Jurkat, Clone E6-1 (cell line): ENCODE results near the gene ZNF583. TPM values are rescaled to one million over a fixed set of nuclear protein-coding genes. Genes with fewer than 3 reads are reported as not detected.

Experiments used
- DNase-seq: peaks from one replicate; pipeline ENCODE4 v3.0.0-alpha.2; 2011; ENCODE audit warnings: low read depth, low spot score
- H3K4me3 ChIP-seq: 2 replicates; pipeline ENCODE4 v1.5.1; 2011; ENCODE audit warnings: mild to moderate bottlenecking, low read length, control low read depth, moderate library complexity
- polyA plus RNA-seq: library from polyadenylated mRNA; unstranded; fragments of >200 nt; gene quantifications from one replicate; pipeline ENCODE4 v1.2.1, GENCODE V29; 2012; ENCODE audit warnings: missing spikeins; ENCODE audit not compliant: insufficient read length, insufficient read depth

The ZNF583 gene
- 6.2 TPM for polyA plus RNA-seq

DNA sequence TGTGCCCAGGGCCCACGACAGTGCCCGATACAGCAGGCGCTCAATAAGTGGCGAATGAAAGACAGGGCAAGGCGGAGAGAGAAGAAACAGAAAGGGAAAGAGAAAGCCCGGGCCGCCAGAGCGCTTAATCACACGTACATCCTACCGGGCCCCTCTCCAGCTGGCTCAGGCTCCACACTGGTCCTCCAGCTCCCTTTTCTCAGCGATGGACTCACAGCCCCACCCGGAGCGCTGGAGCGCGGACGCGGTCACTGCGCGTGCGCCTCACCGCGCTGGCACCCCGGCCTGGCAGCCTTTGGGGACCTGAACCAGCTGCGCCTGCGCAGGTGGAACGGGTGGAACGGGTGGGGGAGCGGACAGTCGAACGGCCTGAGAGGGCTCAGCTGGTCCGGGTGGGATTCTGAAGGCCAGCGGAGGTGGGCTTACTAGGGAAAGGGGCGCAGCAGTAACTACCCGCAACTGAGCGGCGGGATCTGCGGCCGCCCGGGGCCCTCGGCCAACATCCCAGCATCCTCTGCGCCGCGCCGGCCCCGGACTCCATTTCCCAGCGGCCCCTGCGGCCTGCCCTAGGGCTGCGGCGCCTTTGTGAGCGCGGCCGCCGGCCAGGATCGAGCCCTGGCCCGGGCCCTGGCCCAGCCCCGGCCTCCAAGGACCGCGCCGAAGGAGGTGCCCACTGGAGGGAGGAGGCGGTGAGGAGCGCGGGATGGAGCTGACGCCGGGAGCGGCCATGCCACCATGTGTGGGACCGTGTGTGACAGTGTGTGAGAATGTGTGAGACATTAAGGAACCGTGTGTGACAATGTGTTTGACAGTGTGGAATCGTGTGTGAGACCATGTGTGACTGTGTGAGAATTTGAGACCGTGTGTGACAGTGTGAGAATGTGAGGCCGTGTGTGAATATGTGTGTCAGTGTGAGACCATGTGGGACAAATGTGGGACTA lies at the start of gene ZNF583:
Gene ZNF583, plus strand, starts transcription at position 569 of the 941 bp plus-strand sequence. CDS start 2,783 bp downstream, outside the sequence.
- peak within 1 kb of the TSS; percentile 87 for H3K4me3 ChIP-seq
- DNase-seq, result peak; percentile 77

DNA sequence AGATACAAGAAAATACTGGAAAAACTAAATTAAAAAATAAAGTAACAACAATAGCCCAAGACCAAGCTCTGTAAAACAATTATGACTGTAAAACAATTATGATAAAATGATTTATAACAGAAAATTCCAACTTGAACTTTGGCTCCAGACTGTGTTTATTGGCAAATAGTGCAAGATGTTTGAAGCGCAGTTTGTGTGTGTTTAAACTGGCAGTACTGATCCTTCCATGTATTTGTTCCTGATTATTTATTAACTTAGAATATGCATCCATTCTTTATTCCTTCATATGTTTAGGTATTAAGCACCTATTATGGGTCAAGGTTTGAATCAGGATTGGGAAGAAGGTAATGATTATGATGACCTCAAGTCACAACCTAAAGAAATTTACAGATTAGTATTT lies 48.6 kb upstream of the ZNF583 start:
- DNase-seq, result no peak
- H3K4me3 ChIP-seq, result no peak overlapping the region

DNA sequence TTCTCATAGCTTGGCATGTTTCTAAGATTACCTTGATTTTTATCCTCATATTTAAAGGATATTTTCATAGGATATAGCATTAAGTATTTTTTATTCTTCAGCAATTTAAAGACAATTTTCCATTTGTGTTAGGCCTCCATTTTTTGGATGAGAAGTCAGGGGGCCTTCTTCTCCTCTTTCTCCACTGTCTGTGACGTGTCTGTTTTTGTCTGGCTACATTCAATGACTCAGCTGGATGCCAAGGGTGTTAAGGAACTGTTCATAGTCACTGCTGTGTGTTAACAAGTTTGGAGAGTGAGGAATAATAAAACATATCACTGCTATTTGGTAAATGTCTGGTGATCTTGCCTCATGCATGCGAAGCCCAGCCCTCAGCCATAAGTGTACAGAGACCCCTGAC lies 47.2 kb upstream of the ZNF583 start:
- H3K4me3 ChIP-seq, result no peak overlapping the region
- no peak for DNase-seq

DNA sequence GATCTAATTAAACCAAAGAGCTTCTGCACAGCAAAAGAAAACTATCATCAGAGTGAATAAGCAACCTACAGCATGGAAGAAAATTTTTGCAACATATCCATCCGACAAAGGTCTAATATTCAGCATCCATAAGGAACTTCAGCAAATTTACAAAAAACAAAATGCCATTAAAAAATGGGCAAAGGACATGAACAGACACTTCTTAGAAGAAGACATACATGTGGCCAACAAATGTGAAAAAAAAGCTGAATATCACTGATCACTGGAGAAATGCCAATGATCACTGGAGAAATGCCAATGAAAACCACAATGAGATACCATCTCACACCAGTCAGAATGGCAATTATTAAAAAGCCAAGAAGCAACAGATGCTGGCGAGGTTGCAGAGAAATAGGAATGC lies 43.3 kb upstream of the ZNF583 start:
- no peak for DNase-seq
- no peak overlapping the region for H3K4me3 ChIP-seq

DNA sequence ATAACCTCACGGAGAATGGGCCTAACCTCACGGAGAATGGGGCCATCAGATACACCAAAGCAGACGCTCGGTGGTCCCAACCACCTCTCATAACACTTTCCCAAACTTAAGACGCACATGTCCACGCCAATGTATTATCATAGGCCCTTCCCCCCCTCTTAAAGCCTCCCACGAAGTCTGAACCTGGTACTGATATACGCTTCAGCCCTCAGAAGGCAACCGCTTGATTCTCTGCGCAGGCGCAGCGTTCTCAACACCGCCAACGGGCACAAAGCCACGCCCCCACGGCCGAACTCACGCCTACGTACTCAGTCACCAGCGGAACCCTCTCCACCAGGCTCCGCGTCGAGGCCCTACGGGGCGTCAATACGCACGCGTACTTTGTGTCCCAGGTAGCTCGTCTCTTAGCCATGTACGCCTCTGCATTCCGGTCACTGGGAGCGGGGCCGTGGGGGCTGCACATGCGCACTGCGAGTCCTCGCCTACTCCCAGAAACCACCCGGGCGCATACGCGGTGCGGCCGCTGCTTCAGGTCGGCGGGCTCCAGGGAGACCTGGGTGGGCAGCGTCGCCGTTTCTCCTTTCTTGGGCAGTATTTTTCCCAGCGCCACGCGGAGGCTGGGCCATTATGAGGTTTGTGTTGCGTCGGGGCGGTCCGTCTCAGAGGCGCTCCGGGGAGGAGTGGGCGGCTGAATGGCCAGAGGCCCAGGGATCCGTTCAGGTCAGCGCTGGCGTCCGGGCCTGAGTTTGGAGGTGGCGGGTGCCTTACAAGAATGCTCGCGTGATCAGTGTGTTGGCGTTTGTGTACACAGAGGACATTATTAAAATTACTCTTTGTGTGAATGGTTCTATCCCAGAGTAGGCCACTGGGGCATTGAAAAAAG lies 36.1 kb upstream of the ZNF583 start:
- H3K4me3 ChIP-seq, result no peak overlapping the region
- no peak for DNase-seq

DNA sequence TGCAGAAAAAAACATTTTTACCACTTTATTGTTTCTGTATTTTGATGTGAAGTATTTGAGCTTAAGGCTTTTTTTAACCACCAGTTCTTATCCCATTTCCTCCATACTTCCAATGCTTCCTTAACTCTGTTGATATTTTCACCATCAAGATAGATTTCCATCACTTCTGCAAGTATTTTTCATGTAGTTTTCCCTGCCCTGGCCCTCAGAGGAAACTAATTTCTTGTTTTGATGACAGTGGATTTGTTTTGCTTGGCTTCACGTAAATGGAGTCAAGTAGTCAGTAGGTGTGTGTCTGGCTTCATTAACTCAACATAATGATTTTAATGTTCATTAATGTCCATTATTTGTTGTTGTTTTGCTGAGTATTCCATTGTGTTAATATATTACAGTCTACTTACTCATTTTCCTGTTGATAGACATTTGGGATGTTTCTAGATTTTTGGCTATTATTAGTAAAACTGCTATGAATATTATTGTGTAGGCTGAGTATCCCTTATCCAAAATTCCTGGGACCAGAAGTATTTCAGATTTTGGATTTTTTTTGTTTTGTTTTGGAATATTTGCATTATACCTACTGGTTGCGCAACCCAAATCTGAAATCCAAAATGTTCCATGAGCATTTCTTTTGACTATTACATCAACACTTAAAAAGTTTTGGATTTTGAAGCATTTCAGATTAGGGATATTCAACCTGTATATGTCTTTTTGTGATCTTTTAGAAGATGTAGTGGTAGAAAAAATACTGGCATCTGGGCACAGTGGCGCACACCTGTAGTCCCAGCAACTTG lies 34.1 kb upstream of the ZNF583 start:
- H3K4me3 ChIP-seq, result no peak overlapping the region
- DNase-seq, result no peak

DNA sequence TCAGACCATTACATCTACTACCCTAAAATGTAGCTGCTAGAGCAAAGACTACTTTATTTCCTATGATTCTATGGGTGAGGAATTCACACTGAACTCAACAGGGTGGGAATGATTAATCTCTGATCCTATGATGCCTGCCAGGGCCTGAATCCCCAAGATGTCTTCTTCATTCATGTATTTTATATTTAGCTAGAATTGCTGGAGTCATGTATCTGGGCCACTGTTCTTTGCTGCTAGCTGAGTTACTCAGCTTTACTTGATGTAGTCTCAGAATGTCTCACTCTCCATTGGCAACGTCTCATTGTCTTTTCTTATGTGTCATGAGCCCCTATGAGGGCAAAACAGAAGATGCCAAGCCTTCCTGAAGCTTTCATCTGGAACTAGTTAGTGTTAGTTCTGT lies 31.9 kb upstream of the ZNF583 start:
- no peak for DNase-seq
- no peak overlapping the region for H3K4me3 ChIP-seq

DNA sequence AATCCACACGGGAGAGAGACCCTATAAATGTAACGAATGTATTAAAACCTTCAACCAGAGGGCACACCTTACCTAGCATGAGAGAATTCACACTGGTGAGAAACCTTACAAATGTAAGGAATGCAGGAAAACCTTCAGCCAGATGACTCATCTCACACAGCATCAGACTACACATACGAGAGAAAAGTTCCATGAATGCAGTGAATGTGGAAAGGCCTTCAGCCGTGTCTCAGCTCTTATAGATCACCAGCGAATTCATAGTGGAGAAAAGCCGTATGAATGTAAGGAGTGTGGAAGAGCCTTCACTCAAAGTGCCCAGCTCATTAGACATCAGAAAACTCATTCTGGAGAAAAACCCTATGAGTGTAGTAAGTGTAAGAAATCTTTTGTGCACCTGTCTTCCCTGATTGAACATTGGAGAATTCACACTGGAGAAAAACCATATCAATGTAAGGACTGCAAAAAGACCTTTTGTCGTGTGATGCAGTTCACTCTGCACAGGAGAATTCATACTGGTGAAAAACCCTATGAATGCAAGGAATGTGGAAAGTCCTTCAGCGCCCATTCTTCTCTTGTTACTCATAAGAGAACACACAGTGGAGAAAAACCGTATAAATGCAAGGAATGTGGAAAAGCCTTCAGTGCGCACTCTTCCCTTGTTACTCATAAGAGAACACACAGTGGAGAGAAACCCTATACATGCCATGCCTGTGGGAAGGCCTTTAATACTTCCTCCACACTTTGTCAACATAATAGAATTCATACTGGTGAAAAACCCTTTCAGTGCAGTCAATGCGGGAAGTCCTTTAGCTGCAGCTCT lies 26.8 kb upstream of the ZNF583 start:
- no peak overlapping the region for H3K4me3 ChIP-seq

DNA sequence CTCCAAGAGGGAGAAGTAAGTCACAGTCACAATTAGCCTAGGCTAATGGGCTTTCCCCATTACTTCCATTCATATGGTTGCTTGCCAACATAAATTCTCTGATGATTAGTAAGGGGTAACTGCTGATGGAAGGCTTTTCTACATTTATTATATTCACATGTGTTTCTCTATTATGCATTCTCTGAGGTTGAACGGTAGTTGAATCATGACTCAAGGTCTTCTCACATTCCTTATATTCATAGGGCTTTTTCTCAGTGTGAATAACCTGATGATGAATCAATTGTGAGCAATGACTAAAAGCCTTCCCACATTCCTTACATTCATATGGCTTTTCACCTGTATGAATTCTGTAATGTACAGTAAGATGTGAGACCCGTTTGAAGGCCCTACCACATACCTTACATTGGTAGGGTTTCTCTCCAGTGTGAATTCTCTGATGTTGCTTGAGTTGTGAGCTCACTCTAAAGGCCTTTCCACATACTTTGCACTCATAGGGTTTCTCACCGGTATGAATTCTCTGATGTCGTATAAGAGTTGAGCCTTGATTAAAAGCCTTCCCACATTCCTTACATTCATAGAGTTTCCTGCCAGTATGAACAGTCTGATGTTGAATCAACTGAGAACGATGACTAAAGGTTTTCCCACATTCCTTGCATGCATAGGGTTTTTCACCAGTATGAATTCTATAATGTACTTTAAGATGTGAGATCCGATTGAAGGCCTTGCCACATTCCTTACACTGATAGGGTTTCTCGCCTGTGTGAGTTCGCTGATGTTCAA lies 20.1 kb upstream of the ZNF583 start:
- no peak overlapping the region for H3K4me3 ChIP-seq
- DNase-seq, result no peak

More for the DNA sequence above, 26.8 kb upstream of the ZNF583 start:
- DNase-seq, result no peak

DNA sequence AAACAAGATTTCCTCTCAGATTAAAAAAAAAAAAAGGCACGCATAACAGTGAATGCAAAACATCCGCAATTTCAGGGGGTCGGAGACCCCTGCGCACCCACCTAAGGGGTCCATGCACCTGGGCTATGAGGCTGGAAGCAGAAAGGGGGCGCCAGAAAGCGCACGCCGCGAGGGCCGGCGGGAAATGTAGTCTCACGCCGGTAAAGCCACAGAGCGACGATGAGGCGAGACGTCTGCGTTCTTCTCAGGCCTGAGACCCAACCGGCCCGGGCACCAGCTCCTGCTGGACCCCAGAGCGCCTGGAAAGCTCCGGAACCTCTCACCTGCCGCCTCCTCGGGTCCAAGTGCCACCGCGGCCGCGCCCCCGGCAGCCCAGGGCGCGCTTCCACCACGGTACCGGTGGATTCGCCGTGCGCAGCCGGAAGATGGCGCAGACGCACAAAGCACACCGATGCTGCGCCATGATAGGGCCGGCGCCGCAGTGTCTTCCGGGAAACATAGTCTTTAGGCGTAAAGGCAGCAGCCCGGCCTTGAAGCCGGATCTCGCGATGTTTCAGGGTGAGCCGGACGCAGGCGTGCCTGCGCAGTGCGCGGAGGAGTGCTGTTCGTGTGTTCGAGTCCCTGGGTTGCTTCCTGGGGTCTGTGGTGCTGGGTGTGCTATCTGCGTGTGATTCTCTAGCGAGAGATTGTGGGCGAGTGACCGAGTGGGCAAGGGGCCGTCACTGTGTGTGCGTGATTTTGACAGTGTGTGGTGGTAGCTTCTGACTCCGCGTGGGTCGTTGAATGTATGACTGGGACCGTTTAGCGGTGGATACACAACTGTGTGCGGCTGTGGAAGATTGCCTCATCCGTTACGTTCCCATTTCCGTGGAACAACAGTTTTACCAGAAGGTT lies 10.8 kb upstream of the ZNF583 start, which contains the start of gene ZNF582:
Gene ZNF582, minus strand, starts transcription at position 416 of the 894 bp plus-strand sequence. CDS start 1,782 bp downstream, outside the sequence.
- no peak for DNase-seq
- H3K4me3 ChIP-seq, result no peak within 1 kb of the TSS

DNA sequence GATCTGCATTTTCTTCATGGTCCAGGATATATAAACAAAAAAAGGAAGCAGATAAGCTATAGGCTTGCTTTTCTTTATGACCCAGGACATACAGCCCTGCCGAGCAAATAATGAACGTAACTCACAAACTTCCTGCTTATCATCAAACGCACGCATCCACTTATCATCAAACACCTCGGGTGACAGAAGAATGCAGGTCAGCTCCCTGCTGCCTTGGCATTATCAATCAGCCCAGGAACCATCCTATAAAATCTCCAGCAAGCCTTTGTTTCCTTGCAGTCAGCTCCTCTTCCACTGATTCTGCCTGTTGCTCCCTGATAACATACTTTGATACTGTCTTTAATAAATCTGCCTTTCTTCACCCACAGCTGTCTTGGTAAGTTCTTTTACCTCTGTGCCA lies 5.3 kb upstream of the ZNF583 start:
- no peak overlapping the region for H3K4me3 ChIP-seq
- no peak for DNase-seq

DNA sequence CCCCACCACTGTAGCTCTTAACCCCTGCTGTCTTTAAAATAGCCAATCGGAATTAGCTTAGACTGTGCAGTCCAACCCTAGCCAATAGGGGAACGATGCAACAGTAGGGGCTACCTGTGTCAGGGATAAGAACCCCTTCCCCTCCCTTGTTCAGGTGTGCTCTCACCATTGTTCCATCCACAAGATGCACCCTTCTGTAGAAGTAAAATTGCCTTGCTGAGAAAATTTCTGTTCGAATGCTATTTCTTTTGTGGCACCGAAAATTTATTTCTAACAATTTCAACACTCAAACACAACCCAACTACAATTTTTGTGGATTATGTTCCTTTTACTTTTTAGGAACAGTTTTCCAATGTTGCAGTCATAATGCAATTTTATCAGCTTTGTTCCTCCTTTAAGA lies 3.6 kb upstream of the ZNF583 start:
- no peak for DNase-seq
- no peak overlapping the region for H3K4me3 ChIP-seq

DNA sequence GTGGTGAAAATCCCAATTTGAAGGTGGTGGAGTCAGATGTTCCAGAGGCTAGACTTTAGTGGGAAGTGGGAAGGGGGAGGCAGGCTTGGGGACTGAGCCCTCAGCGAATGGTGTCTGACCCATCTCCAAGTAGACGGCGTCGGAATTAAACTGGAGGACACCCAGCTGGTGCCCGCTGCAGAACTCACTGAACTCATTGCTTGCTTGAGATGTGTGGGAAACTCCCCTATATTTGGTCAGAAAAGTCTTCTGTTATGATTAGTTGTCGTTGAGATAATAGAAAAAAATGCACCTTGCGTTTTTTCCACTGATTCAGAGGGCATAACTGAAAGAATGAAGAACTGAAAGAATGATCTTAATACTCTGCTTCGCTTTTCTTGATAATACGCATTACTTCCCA lies 871 bp upstream of the ZNF583 start:
- H3K4me3 ChIP-seq, result peak overlapping the region; percentile 87
- DNase-seq, result no peak

DNA sequence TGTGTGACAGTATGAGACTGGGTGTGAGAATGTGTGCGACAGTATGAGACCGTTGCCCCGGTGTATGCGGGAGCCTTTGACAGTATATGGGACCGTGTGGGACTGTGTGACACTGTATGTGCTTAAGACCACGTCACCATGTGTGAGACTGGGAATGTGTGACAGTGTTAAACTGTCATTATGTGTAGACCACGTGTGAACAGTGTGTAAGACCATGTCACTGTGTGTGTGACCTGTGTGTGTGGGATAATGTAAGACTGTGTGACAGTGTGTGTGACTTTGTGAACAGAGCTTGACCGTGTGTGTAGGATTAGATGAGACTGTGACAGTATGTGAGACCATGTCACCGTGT lies 549 bp downstream of the ZNF583 start:
- peak overlapping the region; percentile 87 for H3K4me3 ChIP-seq
- peak; percentile 11 for DNase-seq

DNA sequence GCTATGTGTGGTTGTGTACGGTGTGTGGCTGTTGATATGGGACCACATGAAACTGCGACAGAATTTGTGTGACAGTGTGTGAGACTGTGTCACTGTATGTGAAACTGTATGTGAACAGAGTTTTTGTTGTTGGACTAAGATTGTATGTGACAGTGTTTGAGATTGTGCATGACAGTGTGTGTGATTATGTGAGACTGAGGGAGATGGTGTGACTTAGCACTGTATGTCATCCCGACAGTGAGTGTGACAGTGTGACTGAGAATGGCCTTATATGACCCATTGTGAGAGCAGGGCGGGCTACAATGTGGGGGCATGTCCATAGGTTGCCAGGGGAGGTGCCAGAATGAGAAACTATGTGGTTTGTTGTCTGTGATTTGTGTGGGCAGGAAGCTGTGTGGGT lies 930 bp downstream of the ZNF583 start:
- peak; percentile 21 for DNase-seq
- H3K4me3 ChIP-seq, result peak overlapping the region; percentile 87

DNA sequence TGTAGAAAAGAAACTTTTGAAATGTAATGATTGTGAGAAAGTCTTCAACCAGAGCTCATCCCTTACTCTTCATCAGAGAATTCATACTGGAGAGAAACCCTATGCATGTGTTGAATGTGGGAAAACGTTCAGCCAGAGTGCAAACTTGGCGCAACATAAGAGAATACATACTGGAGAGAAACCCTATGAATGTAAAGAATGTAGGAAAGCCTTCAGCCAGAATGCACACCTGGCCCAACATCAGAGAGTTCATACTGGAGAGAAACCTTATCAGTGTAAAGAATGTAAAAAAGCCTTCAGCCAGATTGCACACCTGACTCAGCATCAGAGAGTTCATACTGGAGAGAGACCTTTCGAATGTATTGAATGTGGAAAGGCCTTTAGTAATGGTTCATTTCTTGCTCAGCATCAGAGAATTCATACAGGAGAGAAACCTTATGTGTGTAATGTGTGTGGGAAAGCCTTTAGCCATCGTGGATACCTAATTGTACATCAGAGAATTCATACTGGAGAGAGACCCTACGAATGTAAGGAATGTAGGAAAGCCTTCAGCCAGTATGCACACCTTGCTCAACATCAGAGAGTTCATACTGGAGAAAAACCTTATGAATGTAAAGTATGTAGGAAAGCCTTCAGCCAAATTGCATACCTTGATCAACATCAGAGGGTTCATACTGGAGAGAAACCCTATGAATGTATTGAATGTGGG lies 19.3 kb downstream of the ZNF583 start:
- DNase-seq, result no peak
- H3K4me3 ChIP-seq, result no peak overlapping the region
